OCI-LY3 (cell line): ENCODE data around the gene TTC13.

Experiments used
- EZH2phosphoT487 ChIP-seq: fragments of 200-600 bp; shearing (Covaris generic); IDR thresholded peaks from 2 replicates; pipeline ENCODE4 v1.6.1; 2018; ENCODE audit warnings: antibody characterized with exemption, mixed run types, low read depth
- TF ChIP-seq, protein P1 (sequence below): fragments of 200-600, 300-600 bp; sonication (generic); IDR thresholded peaks from 2 replicates; pipeline ENCODE4 v1.5.1; 2014; ENCODE audit warnings: antibody characterized with exemption, low read length, low read depth

DNA sequence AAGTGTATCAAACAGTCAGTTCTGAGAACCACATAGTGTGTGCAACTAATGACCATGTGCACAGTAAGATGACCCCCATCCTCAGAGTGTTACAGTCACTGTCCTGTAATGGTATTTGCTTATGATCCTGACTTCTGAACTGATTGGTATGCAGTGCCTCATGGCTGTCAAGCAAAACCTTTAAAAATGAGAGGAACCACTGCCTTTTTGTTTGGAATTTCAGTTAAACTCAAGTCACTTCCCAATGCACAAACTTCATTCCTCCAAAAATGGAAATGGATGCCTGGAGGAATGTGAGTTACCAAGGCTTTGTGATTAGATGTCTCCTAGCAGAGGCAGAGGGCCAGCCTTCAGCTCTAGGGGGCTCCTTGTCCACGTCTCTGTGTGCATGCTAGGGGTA is 120.8 kb downstream of the TTC13 start:
- TF ChIP-seq, protein P1, sequence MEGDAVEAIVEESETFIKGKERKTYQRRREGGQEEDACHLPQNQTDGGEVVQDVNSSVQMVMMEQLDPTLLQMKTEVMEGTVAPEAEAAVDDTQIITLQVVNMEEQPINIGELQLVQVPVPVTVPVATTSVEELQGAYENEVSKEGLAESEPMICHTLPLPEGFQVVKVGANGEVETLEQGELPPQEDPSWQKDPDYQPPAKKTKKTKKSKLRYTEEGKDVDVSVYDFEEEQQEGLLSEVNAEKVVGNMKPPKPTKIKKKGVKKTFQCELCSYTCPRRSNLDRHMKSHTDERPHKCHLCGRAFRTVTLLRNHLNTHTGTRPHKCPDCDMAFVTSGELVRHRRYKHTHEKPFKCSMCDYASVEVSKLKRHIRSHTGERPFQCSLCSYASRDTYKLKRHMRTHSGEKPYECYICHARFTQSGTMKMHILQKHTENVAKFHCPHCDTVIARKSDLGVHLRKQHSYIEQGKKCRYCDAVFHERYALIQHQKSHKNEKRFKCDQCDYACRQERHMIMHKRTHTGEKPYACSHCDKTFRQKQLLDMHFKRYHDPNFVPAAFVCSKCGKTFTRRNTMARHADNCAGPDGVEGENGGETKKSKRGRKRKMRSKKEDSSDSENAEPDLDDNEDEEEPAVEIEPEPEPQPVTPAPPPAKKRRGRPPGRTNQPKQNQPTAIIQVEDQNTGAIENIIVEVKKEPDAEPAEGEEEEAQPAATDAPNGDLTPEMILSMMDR, result no peak
- no peak for TF ChIP-seq EZH2phosphoT487
